ENCODE results near the gene TRIM25.

TRIM25 gene

DNA sequence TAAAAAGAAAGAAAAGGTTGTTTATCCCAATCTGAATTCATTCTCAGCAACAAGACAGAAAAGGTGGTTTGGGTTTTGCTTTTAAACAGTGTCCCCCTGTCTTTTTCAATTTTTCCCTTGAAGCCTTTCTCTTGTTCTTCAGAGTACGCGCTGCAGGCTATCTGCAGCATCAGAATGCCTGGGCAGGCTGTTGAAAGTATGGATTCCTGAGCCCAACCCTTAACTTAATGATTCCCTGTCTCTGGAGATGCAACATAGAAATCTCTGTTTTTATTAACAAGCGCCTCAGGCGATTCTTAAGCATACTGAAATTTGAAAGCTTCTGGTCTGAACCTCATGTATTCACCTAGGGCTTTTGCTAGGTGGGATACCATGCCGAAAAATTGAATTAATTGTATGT lies 47.8 kb downstream of the TRIM25 start:
- no peak for DNase-seq (ENCODE audit: low spot score)

DNA sequence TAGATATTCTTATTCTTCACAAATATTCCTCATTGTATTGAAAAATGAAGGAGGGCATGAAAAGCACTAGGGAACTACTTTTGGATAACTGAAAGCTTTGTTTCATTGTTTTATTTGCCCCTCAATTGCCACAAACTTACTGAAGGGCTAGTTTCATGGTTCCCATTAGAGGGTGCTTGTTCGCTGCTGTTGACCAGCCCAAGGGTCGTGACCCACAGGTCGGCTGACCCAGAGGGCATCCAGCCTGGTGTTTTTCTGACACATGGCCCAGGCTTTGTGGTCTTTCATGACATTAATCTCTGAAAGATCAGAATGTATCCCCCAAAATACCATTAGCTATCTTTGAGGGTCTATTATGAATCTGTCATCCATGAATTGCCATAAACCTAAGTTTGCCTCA lies 49.9 kb downstream of the TRIM25 start:
- no peak for DNase-seq (ENCODE audit: low spot score)

GRCh38 chr17:56861899-56862298 lies 52.0 kb downstream of the TRIM25 start:
- no peak for DNase-seq (ENCODE audit: low spot score)

DNA sequence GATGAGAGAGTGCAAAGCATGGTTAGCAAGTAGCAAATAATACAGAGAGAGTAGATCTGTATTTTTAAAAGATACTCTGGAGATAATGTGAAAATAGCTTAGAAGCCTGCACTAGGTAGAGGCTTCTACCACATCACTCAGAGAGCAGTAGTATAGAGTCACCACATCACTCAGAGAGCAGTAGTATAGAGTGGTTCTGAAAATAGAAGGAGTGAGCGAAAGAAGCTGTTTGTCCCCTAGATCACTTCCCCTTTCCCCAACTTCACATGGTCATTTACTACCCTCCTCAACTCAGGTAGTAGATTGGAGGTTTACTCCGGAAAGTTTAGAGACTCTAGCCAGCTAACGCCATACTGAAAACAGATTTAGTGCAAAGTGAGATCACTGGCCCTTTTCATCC lies 62.8 kb downstream of the TRIM25 start:
- DNase-seq (ENCODE audit: low spot score), result no peak

DNA sequence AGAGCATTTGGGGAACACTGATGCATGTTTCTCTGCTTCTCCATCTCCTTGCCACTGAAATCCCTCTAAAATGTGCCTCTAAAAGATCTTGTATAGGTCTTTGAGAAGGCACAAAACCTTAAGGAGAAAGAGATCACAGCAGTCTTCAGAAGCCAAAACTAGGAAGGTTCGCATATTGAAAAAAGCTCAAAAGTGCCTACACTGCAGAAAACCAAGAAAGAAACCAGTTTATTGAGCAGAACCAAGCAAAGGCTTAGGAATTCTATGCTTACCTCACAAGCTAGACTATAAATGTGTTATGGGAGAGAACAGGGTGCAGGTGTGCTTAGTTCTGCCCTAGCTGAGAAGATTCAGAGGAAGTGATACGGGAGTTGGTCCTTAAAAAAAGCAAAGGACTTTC lies 63.3 kb downstream of the TRIM25 start:
- no peak for DNase-seq (ENCODE audit: low spot score)

- no peak for DNase-seq (ENCODE audit: low spot score)
These were observed 64.7 kb downstream of the TRIM25 start for GRCh38 chr17:56849131-56849530.

DNA sequence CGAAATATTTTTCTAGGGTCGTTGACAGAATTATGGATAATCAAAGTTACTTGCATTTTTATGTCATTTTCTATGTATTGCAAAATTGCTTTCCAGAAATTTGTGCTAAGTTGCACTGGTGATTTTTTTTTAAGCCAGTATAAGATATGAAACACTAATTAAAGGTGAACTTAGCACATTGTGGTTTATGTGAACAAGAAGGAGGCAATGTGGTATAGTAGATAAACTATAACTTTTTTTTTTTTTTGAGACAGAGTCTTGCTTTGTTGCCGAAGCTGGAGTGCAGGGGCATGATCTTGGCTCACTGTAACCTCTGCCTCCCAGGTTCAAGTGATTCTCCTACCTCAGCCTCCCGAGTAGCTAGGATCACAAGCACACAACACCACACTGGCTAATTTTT lies 66.7 kb downstream of the TRIM25 start:
- DNase-seq (ENCODE audit: low spot score), result no peak

- DNase-seq (ENCODE audit: low spot score), result no peak
These were observed 67.9 kb downstream of the TRIM25 start for GRCh38 chr17:56845934-56846333.

DNA sequence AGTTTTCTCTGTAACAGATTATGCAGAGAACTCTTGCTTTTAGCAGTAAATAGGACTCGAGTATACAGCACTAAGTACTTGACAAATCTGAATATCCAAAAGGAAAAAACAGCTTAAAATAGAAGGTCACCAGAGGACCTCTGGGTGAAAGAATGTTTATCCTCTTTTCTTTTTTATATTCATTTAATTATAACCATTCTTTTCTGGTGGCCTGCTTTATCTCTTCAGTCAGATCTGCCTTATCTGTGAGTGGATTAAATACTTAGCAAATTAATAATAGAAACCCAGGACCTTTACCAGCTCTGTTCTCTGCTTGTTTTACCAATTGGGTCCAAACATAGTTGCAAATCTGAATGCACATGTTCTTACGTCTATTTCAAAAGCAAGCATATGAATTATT lies 71.3 kb downstream of the TRIM25 start:
- no peak for DNase-seq (ENCODE audit: low spot score)

DNA sequence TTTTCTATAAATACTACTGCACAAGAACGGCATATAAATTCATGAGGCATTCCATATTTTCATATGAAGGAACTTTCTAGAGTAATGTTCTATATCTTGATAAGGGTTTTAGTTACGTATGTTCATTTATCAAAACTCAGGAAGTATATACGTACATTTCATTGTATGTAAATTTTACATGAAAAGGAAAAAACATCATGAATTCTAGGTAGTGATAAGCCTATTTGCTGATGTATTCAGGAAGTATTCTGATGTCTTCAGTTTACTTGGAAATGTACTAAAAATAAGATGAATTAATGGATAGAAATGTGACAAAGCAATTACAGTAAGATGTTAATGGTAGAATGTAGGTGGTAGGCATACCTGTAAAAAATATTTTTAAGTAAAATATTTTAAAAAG lies 75.2 kb downstream of the TRIM25 start:
- DNase-seq (ENCODE audit: low spot score), result no peak
